ENCODE results near the gene RNF181. TPM values are rescaled to one million over a fixed set of nuclear protein-coding genes. Genes with fewer than 3 reads are reported as not detected.
A peak's percentile ranks its signal among the peaks of the same experiment; 100 is the strongest.

Gene RNF181
- total and polyA plus RNA-seq, 2 of the 13 experiments (the other 11 are each of a cell fraction or from before 2014, with no cell fraction given) = 224 to 578 TPM

GRCh38 chr2:85558160-85558559 is 37.4 kb upstream of the RNF181 start (continued):
- TF ChIP-seq, protein P1, sequence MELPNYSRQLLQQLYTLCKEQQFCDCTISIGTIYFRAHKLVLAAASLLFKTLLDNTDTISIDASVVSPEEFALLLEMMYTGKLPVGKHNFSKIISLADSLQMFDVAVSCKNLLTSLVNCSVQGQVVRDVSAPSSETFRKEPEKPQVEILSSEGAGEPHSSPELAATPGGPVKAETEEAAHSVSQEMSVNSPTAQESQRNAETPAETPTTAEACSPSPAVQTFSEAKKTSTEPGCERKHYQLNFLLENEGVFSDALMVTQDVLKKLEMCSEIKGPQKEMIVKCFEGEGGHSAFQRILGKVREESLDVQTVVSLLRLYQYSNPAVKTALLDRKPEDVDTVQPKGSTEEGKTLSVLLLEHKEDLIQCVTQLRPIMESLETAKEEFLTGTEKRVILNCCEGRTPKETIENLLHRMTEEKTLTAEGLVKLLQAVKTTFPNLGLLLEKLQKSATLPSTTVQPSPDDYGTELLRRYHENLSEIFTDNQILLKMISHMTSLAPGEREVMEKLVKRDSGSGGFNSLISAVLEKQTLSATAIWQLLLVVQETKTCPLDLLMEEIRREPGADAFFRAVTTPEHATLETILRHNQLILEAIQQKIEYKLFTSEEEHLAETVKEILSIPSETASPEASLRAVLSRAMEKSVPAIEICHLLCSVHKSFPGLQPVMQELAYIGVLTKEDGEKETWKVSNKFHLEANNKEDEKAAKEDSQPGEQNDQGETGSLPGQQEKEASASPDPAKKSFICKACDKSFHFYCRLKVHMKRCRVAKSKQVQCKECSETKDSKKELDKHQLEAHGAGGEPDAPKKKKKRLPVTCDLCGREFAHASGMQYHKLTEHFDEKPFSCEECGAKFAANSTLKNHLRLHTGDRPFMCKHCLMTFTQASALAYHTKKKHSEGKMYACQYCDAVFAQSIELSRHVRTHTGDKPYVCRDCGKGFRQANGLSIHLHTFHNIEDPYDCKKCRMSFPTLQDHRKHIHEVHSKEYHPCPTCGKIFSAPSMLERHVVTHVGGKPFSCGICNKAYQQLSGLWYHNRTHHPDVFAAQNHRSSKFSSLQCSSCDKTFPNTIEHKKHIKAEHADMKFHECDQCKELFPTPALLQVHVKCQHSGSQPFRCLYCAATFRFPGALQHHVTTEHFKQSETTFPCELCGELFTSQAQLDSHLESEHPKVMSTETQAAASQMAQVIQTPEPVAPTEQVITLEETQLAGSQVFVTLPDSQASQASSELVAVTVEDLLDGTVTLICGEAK (IDR thresholded peaks at IDR 0.05) = no peak
- TF ChIP-seq, protein P1 (CRISPR knock-in tag; IDR thresholded peaks at IDR 0.05) = no peak
- TF ChIP-seq SRSF9 (IDR thresholded peaks at IDR 0.05; ENCODE audit: borderline replicate concordance, insufficient read depth, low read depth, low read length, poor library complexity, severe bottlenecking) (no peak), ZBTB37 (CRISPR knock-in tag; IDR thresholded peaks at IDR 0.05) (0 out of 2 replicates have a peak, but pooled peaks have one; percentile 44), FOXM1 (CRISPR knock-in tag; IDR thresholded peaks at IDR 0.05) (no peak), KLF6 (CRISPR knock-in tag; IDR thresholded peaks at IDR 0.05) (no peak), ZNF331 (CRISPR knock-in tag; IDR thresholded peaks at IDR 0.05) (peak; percentile 40; the same call in 1 of the 2 replicates), ZNF253 (CRISPR knock-in tag; IDR thresholded peaks at IDR 0.05; ENCODE audit: borderline replicate concordance) (no peak), HNRNPUL1 (IDR thresholded peaks at IDR 0.05; ENCODE audit: low read depth, low read length) (no peak), FOXK1 (CRISPR knock-in tag; IDR thresholded peaks at IDR 0.05; ENCODE audit: borderline replicate concordance, low read depth) (no peak), REL (CRISPR knock-in tag; conservative IDR thresholded peaks at IDR 0.05) (no peak), TFDP1 (CRISPR knock-in tag; IDR thresholded peaks at IDR 0.05; ENCODE audit: borderline replicate concordance) (no peak), ZFAT (CRISPR knock-in tag; conservative IDR thresholded peaks at IDR 0.05) (no peak), U2AF2 (IDR thresholded peaks at IDR 0.05; ENCODE audit: low read depth, low read length) (no peak), MAFF (IDR thresholded peaks at IDR 0.05; ENCODE audit: low read depth, low read length) (no peak)
- TF ChIP-seq, protein P2, sequence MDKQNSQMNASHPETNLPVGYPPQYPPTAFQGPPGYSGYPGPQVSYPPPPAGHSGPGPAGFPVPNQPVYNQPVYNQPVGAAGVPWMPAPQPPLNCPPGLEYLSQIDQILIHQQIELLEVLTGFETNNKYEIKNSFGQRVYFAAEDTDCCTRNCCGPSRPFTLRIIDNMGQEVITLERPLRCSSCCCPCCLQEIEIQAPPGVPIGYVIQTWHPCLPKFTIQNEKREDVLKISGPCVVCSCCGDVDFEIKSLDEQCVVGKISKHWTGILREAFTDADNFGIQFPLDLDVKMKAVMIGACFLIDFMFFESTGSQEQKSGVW (CRISPR knock-in tag; IDR thresholded peaks at IDR 0.05; ENCODE audit: borderline replicate concordance) = no peak
- TF ChIP-seq, protein P3, sequence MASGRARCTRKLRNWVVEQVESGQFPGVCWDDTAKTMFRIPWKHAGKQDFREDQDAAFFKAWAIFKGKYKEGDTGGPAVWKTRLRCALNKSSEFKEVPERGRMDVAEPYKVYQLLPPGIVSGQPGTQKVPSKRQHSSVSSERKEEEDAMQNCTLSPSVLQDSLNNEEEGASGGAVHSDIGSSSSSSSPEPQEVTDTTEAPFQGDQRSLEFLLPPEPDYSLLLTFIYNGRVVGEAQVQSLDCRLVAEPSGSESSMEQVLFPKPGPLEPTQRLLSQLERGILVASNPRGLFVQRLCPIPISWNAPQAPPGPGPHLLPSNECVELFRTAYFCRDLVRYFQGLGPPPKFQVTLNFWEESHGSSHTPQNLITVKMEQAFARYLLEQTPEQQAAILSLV (CRISPR knock-in tag; IDR thresholded peaks at IDR 0.05; ENCODE audit: borderline replicate concordance) = no peak
